ENCODE data around the gene AIP. TPM values are rescaled to one million over a fixed set of nuclear protein-coding genes. Genes with fewer than 3 reads are reported as not detected.
A peak's percentile ranks its signal among the peaks of the same experiment; 100 is the strongest.

Gene AIP
- total and polyA plus RNA-seq, 9 of the 15 experiments (the other 6 are each of a cell fraction or from before 2014, with no cell fraction given), result 5.2 to 92.5 (median 52.7) TPM

GRCh38 chr11:67482827-67483798 is at the start of gene AIP (continued):
- TF ChIP-seq, protein P1, sequence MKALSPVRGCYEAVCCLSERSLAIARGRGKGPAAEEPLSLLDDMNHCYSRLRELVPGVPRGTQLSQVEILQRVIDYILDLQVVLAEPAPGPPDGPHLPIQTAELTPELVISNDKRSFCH (CRISPR knock-in tag; IDR thresholded peaks at IDR 0.05), result no peak
- TF ChIP-seq, protein P1 (tag; IDR thresholded peaks at IDR 0.05), result peak; percentile 77; the same call in 1 of the 2 replicates
- TF ChIP-seq ZNF408 (CRISPR knock-in tag; IDR thresholded peaks at IDR 0.05; ENCODE audit: low read depth), result no peak
- no peak for TF ChIP-seq SMC3 (conservative IDR thresholded peaks at IDR 0.05; ENCODE audit: insufficient read depth, low read depth, low read length)
- TF ChIP-seq ZNF449 (CRISPR knock-in tag; IDR thresholded peaks at IDR 0.05), result no peak
- TF ChIP-seq ZZZ3 (IDR thresholded peaks at IDR 0.05), result 0 out of 2 replicates have a peak, but pooled peaks have one; percentile 31
- peak; percentile 20 for TF ChIP-seq E2F8 (IDR thresholded peaks at IDR 0.05; ENCODE audit: low read depth, partially characterized antibody)

All from K562 (cell line).